Measurements from ENCODE around the gene LRFN5. TPM values are rescaled to one million over a fixed set of nuclear protein-coding genes. Genes with fewer than 3 reads are reported as not detected.

The LRFN5 gene
- total and polyA plus RNA-seq, 10 of the 15 experiments (the other 5 are each of a cell fraction or from before 2014, with no cell fraction given) = 0.06 to 1.2 TPM; not detected in 8

GRCh38 chr14:41916313-41916712 lies 309.6 kb downstream of the LRFN5 start (continued):
- TF ChIP-seq SKIL (IDR thresholded peaks at IDR 0.05; ENCODE audit: low read depth, poor library complexity, severe bottlenecking) = no peak
- no peak for TF ChIP-seq BMI1 (IDR thresholded peaks at IDR 0.05; ENCODE audit: borderline replicate concordance)
- TF ChIP-seq, protein P1, sequence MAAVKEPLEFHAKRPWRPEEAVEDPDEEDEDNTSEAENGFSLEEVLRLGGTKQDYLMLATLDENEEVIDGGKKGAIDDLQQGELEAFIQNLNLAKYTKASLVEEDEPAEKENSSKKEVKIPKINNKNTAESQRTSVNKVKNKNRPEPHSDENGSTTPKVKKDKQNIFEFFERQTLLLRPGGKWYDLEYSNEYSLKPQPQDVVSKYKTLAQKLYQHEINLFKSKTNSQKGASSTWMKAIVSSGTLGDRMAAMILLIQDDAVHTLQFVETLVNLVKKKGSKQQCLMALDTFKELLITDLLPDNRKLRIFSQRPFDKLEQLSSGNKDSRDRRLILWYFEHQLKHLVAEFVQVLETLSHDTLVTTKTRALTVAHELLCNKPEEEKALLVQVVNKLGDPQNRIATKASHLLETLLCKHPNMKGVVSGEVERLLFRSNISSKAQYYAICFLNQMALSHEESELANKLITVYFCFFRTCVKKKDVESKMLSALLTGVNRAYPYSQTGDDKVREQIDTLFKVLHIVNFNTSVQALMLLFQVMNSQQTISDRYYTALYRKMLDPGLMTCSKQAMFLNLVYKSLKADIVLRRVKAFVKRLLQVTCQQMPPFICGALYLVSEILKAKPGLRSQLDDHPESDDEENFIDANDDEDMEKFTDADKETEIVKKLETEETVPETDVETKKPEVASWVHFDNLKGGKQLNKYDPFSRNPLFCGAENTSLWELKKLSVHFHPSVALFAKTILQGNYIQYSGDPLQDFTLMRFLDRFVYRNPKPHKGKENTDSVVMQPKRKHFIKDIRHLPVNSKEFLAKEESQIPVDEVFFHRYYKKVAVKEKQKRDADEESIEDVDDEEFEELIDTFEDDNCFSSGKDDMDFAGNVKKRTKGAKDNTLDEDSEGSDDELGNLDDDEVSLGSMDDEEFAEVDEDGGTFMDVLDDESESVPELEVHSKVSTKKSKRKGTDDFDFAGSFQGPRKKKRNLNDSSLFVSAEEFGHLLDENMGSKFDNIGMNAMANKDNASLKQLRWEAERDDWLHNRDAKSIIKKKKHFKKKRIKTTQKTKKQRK (IDR thresholded peaks at IDR 0.05; ENCODE audit: low read depth, low read length) = no peak
- TF ChIP-seq POLR2AphosphoS2 (IDR thresholded peaks at IDR 0.05; ENCODE audit: low read depth, low read length) = no peak
- TF ChIP-seq SIX5 (IDR thresholded peaks at IDR 0.05; ENCODE audit: low read depth, low read length, severe bottlenecking) = no peak
- TF ChIP-seq CHD4 (IDR thresholded peaks at IDR 0.05) = no peak

DNA sequence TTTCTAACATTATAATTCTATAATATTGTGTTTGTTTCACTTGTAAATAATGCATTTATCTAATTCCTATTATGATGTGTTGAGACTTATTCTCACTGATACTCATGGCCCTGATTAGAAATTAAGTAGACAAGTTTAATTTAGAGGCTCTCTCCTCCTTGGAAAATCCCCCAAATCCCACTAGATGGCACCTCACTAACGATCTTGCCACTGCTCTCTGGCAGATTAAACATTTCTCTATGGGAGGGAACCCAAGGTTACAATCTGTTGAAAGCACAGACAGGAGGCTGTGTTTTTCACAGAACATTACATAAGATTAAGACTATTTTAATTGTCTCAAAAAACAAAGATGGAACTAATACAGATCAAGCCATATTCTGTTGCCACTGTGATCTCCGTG lies 318.7 kb downstream of the LRFN5 start:
- no peak overlapping the region for H3K4me2 ChIP-seq (ENCODE audit: control insufficient read depth, insufficient read depth)
- peak; percentile 26; the same call in 1 of the 3 replicates for ATAC-seq
- CTCF ChIA-PET = interaction anchor here (0.5 to 1.6 kb wide), 9 partner anchors 11 to 699 kb away, joined by 3 to 9 read pairs (median 4); no protein-coding TSS in a partner anchor

More for the DNA sequence above, 318.7 kb downstream of the LRFN5 start:
- H4K20me1 ChIP-seq (ENCODE audit: control insufficient read depth, insufficient read depth) = no peaks in the 10 kb centered on the region
- no peaks in the 10 kb centered on the region for H3K4me1 ChIP-seq (ENCODE audit: control insufficient read depth, insufficient read depth, low read length)
- no peaks in the 10 kb centered on the region for H3K27me3 ChIP-seq (replicated peaks in 1 of 2; ENCODE audit: control insufficient read depth in 2 of 2, insufficient read depth in 2 of 2, low read length in 1 of 2)
- in situ Hi-C loops (cut with MboI) (no loop called here), intact Hi-C loops (cut with micrococcal nuclease; ENCODE audit: unreplicated experiment) (loop anchor here (5.0 kb wide), 1 partner anchor 297 kb away; no protein-coding TSS in a partner anchor)
- BruUV-seq (replicated peaks) = no TSS peak
- no peaks in the 10 kb centered on the region for H3K79me2 ChIP-seq (ENCODE audit: control insufficient read depth, insufficient read depth, low read length)
- no peak overlapping the region for H2AFZ ChIP-seq (ENCODE audit: control insufficient read depth, low read depth, low read length)
- WGBS (ENCODE audit: insufficient coverage, insufficient replicate concordance, low lambda C conversion rate, missing lambda C conversion rate) = 0% methylated on average over 2 of the region's 2 CpGs
- H3K9me3 ChIP-seq (replicated peaks; ENCODE audit: control insufficient read depth, insufficient read depth, low read length) = no peaks in the 10 kb centered on the region
- FAIRE-seq (no peak), DNase-seq (ENCODE audit: low read depth, low spot score) (no peak)
- H3K4me3 ChIP-seq = no peak overlapping the region
- ChIA-PET RAD21 (ENCODE audit: unreplicated experiment) (interaction anchor here (1.3 to 1.5 kb wide), 2 partner anchors 165 to 298 kb away, joined by 3 to 5 read pairs; no protein-coding TSS in a partner anchor), SMC1A (ENCODE audit: uncharacterized antibody, unreplicated experiment) (interaction anchor here (0.8 to 1.8 kb wide), 5 partner anchors 17 to 300 kb away, joined by 3 to 5 read pairs (median 3); no protein-coding TSS in a partner anchor), POLR2A (no interaction called here)
- no peaks in the 10 kb centered on the region for H3K36me3 ChIP-seq (ENCODE audit: control insufficient read depth in 2 of 2, insufficient read depth in 2 of 2, low read length in 1 of 2)
- peak; percentile 20; the same call in 1 of the 2 replicates for TF ChIP-seq SMC3 (IDR thresholded peaks at IDR 0.05; ENCODE audit: borderline replicate concordance, low read length)
- TF ChIP-seq, protein P2, sequence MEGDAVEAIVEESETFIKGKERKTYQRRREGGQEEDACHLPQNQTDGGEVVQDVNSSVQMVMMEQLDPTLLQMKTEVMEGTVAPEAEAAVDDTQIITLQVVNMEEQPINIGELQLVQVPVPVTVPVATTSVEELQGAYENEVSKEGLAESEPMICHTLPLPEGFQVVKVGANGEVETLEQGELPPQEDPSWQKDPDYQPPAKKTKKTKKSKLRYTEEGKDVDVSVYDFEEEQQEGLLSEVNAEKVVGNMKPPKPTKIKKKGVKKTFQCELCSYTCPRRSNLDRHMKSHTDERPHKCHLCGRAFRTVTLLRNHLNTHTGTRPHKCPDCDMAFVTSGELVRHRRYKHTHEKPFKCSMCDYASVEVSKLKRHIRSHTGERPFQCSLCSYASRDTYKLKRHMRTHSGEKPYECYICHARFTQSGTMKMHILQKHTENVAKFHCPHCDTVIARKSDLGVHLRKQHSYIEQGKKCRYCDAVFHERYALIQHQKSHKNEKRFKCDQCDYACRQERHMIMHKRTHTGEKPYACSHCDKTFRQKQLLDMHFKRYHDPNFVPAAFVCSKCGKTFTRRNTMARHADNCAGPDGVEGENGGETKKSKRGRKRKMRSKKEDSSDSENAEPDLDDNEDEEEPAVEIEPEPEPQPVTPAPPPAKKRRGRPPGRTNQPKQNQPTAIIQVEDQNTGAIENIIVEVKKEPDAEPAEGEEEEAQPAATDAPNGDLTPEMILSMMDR (IDR thresholded peaks at IDR 0.05 in 2 of 3, conservative IDR thresholded peaks at IDR 0.05 in 1 of 3; ENCODE audit: control insufficient read depth in 2 of 3, extremely low read depth in 1 of 3, insufficient read depth in 1 of 3, low read depth in 3 of 3, low read length in 3 of 3) = peak in 1 of 3 experiments; percentile 36; a peak in 2 of 6 replicates
- 0 out of 2 replicates have a peak, but pooled peaks have one; percentile 12 for TF ChIP-seq RAD21 (IDR thresholded peaks at IDR 0.05; ENCODE audit: insufficient read depth, low read depth, low read length)
- TF ChIP-seq CHD2 (IDR thresholded peaks at IDR 0.05; ENCODE audit: borderline replicate concordance, low read depth, low read length) = no peak
- H3K9ac ChIP-seq (ENCODE audit: control insufficient read depth, insufficient read depth, low read length) = no peak overlapping the region
- no peak overlapping the region for H3K27ac ChIP-seq (ENCODE audit: control insufficient read depth, insufficient read depth)

Measured in GM12878 (cell line).